NCI-H1694 treated with DMSO at 0.1 percent for 48 hours (cell line): ENCODE data around the gene PRKCZ.

Experiments used
- DNase-seq: peaks from one replicate; lab custom pipeline; 2025; lab: John Stamatoyannopoulos, UW

Gene PRKCZ

DNA sequence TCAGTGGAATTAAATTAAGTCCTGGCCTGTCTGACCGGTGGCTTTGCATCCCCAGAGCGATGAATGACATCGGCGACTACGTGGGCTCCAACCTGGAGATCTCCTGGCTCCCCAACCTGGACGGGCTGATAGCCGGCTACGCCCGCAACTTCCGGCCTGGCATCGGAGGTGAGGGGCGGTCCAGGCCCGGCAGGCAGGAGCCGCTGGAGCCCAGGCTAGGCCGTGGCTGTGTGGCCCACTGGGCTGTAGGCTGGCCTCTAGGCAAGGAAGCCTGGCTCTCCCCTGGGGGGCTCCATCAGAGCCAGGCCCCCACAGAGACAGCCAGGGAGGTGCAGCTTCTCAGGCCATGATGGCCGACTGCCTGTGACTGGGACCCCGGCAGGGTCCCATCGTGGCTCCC lies 25.3 kb upstream of the PRKCZ start:
- no peak for DNase-seq

DNA sequence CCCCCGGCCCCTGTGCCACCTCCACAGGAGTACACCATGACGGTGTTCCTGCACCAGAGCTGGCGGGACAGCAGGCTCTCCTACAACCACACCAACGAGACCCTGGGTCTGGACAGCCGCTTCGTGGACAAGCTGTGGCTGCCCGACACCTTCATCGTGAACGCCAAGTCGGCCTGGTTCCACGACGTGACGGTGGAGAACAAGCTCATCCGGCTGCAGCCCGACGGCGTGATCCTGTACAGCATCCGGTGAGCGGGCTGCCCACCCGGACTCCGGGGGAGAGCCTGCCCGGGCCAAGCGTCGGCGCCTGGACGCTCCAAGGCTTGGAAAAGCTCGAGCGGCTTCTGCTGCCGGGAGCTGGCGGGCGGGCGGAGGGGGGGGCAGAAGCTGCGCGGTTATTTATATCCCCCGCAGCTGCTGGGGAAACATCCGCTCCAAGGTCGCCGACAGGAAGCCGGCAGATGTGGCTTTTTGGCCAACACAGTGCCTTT lies 24.7 kb upstream of the PRKCZ start:
- DNase-seq, result no peak

DNA sequence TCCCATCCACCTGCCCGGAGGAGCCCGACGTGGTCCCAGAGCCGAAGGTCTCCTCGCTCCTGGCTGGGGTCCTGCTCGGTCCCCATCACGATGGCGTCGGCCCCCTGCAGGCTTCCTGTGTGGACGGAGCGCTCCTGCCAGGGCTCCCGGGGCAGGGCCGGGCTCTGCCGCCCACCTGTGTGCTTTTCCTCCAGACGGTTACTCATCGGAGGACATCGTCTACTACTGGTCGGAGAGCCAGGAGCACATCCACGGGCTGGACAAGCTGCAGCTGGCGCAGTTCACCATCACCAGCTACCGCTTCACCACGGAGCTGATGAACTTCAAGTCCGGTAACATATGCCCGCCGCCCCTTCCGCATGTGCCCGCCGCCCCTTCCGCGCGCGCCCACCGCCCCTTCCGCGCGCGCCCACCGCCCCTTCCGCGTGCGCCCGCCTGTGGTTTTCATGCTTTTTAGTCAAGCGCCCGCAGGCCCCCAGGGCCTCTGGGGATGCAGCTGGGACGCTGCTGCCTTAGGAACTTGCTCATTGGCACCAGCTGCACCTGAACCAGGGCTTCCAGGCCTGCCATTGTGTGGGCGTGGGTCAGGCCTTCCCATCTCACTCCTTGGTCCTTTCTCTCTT lies 22.1 kb upstream of the PRKCZ start:
- no peak for DNase-seq

DNA sequence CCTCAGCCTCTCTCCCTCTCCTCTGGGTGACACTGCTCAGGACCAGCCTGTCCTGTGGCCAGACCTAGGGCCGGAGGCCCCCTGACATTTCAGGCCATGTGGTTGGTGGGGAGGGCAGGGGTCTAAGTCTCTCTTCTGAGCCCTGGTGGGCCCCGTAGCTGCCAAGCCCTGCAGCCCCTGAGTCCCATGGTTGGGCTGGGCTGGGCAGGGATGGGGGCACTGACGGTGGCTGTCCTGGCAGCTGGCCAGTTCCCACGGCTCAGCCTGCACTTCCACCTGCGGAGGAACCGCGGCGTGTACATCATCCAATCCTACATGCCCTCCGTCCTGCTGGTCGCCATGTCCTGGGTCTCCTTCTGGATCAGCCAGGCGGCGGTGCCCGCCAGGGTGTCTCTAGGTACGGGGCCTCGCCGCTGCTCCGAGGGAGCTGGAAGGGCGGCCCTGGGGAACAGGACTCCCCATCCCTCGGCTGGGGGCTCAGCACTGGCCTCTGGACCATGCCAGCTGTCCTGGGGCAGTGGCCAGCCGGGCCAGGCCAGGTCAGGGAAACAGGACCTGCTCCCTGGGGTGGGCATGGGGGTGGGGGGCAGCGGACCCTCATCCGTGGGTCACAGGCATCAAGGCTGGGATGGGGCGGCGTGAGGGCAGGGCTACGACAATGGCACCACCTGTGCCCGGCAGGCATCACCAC lies 21.2 kb upstream of the PRKCZ start:
- no peak for DNase-seq

DNA sequence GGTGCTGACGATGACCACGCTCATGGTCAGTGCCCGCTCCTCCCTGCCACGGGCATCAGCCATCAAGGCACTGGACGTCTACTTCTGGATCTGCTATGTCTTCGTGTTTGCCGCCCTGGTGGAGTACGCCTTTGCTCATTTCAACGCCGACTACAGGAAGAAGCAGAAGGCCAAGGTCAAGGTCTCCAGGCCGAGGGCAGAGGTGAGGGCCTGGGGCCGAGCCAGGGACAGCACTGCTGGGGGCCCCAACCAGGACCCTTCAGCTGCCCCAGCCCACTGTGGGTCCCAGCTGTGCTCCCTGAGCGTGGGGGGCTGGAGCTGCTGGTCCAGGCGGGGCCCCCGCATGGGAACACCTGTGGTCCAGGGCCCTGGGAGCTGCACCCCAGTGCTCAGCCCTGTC lies 20.6 kb upstream of the PRKCZ start:
- no peak for DNase-seq

DNA sequence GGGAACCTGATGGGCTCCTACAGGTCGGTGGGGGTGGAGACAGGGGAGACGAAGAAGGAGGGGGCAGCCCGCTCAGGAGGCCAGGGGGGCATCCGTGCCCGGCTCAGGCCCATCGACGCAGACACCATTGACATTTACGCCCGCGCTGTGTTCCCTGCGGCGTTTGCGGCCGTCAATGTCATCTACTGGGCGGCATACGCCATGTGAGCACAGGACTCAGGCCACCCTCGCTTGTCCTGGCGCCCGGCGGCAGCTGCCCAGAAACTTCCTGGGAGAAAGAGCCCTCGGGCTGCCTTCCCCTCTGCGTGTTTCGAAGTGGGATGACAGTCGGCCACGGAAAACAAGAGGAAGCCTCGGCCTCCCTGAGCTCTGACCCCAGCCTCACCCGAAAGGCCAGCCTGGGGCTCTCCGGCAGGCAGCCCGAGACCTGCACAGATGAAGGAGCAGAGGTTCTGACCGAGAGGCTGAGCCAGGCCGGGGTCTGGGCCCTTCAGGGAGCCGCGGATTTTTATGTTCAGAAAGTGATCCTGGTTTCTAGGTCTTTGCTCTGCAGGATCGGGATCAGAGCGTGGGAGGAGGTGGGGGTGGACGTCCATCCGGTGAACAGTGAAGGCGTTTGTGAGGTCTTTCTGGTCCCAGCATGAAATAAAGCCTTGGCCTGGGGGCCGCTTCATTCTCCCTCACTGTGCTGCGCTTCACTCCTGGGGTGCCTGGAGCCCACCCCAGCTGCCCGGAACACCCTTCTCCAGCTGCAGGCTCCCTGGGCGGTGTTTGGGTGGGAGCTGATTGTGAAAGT lies 19.9 kb upstream of the PRKCZ start:
- DNase-seq, result no peak

DNA sequence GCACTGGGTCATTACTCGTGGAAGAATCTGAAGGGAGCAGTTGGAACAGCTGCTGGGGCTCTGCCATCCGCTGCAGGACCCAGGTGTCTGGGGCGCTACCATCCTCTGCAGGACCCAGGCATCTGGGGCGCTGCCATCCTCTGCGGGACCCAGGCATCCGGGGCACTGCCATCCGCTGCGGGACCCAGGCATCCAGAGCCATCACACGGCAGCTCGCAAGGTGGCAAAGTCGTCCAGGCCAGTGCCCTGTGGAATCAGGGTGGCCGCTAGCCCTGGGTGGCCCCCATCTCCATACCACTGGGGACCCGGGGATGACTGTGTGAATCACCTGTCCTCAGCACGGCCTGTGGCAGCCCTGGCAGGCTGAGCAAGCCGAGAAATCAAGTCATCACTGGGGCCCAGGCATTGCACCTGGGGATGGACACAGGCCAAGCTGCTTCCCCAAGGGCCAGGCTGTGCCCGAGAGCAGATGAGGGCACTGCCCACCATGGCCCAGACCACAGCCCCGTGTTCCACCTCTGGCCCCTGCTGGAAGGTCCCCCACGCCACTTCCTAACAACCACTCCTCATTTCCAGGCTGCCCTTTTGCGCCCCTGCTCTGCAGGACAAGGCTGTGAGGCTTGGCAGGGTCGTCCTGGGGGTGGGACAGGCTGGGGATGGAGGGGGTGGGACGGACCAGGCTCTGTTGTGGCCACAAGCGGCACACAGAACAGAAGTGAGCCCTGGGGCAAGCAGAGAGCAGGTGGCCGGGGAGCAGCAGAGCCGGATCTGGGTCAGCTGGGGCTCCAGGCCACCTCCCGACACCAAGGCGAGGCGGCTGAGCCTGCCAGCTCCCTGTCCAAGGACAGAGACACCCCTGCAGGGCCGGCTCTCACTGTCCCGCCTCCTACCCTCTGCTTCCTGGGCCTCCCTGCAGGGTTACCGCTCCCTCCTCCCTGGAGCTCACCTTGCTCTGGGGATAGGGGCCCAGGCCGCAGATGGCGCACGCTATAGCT lies 18.4 kb upstream of the PRKCZ start:
- DNase-seq, result no peak

DNA sequence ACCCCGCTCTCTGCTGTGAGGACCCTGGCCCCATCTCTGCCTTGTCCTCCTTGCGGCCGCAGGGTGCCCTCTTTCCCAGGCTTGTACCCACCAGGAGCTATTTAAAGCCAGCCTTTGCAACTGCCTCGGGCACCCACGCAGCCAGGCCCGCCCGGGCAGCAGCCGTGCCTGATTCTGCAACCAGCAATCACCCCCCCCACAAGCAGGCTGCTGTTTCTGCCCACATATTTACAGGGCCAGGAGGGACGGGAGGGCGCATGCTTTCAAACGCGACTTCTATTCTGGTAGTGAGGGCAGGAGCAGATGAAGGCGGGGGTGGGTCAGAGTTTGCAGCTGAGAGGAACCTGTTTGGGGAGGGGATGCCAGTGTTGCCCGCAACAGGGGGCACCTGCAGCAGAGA lies 17.5 kb upstream of the PRKCZ start:
- no peak for DNase-seq

DNA sequence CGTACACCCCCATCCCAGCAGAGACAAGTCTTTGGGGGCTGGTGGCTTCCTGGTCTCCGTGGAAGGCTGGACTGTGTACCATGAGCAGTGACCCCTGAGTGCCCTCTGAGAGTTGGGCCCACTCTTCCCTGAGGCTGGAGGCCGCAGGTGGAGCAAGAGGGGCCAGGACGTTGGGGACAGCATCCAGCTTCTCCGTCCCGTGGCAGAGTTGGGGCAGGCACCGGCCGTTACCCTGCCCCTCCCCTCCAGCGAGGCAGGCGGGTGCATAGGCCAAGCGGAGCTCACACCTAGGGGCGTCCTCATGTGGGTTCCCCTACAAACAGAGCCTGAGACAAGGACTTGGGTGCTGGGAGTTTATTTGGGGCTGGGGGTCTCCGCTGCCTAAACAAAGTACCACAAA lies 17.0 kb upstream of the PRKCZ start:
- DNase-seq, result no peak

DNA sequence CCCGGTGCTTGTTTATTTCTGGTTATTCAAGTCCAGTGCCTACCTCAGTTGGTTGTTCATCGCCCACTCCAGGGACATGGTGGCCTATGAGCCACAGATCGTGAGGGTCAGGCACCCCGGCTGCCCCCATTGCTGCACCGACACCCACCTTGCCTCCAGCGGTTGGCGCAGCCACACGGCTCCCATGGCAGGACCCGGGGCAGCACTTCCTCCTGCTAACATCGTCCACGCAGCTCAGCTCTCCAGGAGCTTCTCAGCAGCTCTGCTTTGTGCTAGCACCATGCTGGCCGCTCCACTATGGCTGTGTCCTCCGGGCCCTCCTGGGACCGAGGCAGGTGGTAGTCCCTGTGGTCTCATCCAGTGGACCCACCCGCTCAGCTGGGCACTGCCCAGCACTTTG lies 13.9 kb upstream of the PRKCZ start:
- DNase-seq, result no peak

DNA sequence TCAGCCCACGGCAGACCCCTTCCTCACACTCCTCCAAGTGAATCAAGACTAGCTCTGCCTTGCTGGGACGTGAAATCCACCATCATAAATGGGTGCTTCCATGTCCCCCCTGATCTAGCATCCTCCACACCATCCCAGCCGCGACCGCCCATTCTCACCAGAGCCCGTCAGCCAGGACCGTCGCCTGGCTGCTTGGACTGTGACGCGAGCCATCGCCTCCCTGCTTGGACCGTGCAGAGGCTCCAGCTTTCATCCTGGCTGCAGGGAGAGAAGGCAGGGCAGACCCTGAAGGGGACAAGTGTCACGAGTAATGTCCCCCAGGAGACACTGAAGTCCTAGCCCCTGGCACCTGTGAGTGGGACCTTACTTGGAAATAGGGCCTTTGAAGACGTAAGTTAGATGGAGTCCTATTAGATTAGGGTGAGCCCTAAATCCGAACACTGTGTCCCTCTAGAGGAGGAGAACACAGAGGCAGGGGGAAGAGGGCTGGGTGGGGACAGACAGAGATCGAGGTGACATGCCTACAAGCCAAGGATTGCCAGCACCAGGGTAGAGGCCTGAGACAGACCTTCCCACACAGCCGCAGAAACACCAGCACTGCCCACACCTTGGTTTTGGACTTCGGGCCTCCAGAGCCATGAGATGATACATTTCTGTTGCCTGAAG lies 12.8 kb upstream of the PRKCZ start:
- DNase-seq, result no peak

DNA sequence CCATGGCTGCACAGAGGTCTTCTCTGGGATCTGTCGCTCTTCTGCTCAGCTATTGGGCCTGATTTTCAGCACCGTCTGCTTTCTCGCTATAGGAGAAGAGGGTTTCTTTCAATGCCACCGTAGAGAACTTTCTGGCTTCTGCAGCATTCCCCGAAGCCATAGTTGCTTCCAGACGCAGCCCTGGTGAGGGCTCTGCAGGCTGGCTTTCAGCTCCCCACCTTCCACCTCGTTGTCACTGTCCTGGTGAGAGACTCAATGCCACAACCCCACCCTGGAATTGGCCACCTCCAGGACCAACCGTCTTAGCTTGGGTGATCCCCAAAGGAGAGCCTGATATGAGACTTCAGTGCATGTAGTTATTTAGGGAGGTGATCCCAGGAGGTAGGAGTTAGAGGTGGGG lies 12.0 kb upstream of the PRKCZ start:
- DNase-seq, result no peak

DNA sequence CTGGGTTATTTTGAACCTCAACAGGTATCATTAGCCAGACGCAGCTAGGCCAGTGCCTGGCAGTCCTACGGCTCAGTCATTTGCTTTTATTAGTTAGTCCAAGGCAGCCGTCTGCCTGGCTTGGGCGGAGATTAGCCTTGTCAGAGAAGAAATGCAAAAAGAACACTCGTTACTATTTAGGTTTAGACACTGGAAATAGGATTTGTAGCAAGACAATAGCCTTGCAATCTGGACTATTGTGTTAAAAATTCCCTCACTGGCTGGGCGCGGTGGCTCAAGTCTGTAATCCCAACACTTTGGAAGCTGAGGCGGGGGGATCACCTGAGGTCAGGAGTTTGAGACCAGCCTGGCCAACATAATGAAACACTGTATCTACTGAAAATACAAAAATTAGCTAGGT lies 11.0 kb upstream of the PRKCZ start:
- DNase-seq, result no peak

DNA sequence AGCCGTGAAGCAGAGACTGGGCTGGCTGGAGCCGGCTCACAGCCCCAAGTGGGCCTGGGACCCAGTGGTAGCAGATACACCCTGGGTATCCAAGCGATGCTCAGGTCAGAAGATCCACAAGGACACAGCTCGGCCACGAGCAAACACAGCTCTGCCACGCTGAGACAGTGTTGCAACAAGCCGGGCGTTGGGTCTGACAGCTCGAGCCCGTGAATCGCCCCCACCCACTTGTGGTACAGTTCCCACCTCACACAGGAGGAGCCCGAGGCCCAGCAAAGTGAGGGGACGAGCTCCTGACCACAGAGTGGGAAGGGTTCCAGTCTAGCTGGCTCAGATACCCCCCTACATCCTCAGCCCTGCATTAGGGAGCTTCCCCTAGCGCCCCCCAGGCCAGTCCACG lies 8.9 kb upstream of the PRKCZ start:
- no peak for DNase-seq

DNA sequence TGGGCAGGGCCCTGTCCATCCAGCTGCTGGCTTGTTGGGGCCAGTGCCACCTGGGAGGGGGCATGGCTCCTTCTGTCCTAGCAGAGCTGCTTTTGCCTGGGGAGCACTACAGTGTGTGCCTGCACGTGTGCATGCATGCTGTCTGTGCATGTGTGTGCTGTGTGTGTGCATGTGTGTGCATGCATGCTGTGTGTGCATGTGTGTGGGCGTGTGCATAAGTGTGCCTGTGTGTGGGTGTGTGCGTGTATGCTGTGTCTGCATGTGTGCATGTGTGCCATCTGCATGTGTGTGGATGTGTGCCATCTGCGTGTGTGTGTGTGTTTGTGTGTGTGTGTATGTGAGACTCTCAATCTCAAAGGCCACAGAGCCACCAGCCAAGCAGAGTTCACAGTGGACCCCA lies 8.3 kb upstream of the PRKCZ start:
- DNase-seq, result no peak

DNA sequence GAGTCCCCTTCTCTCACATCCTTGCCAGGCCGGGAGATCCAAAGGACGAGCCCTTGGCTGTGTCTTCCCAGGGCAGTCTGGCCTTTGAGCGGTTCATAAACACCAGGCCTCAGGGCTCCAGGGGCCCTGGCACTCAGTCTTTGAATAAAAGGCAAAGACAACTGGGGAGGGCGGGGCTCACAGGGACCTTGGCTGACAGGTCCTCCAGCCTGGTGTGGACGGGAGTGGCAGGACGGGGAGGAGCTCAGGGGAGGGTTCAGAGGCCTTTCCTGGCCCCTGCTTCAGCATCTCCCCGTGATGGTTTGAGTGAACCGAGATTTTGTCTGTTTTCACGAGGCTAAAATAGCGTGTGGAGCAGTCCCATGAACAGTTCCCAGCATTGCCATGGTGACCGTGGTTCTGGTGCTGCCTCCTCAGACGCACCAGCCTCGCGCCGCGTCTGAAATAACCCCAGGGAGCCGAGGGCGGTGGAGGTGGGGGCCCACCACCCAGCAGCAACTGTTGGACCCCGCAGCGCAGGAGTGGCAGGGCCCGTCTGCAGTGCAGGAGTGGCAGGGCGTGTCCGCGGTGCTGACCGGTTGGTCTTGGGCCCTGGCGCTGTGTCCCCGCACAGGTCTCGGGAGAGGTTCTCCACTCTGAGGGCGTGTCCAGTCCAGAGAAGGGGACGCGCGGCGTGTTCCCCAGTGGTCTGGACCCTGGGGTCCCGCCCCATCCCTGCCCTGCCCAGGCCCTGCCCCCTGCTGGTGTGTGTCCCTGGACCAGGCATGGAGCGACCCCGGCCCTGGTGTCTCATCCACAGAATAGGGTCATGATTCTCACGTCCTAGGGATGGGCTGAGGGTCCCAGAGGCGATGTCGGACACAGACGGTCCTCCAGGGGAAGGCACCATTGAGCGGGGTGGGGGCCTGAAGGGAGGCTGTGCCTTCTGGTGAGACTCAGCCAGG lies 7.1 kb upstream of the PRKCZ start:
- DNase-seq, result no peak

DNA sequence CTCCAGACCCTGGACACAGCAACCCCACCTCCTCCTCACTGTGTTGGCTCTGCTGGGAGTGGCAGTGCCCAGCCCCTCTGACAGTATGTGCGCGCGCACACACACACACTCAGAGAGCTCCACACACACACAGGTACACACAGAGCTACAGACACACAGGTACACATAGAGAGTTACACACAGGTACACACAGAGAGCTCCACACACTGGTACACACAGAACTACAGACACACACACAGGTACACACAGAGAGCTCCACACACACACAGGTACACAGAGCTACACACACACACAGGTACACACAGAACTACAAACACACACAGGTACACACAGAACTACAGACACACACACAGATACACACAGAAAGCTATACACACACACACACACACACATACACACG lies 6.3 kb upstream of the PRKCZ start:
- DNase-seq, result no peak

DNA sequence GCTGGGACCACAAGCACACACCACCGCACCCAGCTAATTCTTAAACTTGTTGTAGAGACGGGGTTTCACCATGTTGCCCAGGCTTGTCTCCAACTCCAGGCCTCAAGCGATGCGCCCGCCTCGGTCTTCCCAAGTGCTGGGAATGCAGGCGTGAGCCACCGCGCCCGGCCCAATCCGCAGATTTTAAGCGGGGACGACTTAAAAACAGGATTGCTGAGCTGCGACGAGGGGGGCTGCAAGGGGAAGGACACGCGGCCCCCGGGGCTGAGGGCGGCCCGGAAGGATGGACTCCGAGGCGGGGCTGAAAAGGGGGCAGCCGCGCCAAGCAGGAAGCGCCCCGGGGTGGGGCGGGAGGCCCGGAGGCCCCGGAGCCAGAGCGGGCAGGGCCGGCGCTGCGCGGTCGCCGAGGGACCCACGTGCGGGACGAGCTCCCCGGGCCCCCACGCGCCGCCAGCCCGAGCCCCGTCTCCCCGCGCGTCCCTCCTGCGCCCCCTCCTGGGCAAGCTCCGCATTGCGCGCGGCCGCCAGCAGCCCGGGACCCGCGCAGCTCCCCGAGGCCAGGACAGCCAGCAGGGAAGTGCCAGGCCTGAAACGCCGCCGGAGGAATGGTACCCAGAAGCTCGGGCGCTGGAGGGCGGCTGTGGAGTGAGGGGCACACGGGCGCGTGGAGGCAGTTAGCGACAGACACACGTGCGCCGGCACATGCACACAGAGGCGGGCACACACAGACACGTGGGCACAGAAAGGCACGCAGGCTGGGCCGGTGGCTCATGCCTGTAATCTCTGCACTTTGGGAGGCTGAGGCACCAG lies 5.5 kb upstream of the PRKCZ start:
- no peak for DNase-seq

DNA sequence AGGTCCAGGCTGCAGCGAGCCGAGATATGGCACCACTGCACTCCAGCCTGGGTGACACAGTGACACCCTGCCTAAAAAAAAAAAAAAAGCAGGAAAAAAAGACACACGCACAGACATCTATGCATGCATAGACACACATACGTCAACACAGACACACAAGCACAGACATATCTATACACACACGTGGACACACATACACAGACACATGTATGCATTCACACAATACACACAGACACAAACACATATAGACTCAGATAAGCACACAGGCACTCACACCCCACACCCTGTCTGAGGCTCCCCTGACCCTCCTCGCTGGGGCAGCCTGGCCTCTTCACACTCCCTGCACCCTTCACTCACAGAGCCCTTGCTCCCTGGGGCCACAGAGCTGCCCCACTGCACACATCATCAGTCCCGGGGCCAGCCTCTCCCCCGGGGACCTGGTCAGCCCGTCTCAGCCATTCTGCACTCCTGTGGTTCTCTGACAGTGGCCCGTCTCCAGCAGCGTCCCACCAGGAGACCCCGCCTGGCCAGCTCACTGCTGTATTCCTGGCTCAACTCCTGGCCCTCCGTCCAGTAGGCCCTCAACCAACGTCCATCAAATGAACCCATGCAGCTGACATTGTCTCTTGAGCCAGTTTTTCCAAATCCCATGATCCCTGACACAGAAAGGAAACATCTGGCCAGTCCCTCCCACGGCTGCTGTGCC lies 4.6 kb upstream of the PRKCZ start:
- no peak for DNase-seq
